Trophoblast cell (in vitro differentiated cells and primary cell): ENCODE measurements around the gene MBOAT7.

Source experiments
- DNase-seq, 2 donors: peaks; one replicate each; pipeline ENCODE4 v3.0.0-alpha.2; 2016
- H2AFZ ChIP-seq: 2 replicates; pipeline ENCODE4 v1.6.1; 2013; ENCODE audit warnings: low read length, moderate library complexity, mild to moderate bottlenecking; ENCODE audit not compliant: insufficient read depth, poor library complexity
- H2AK5ac ChIP-seq: 2 replicates; pipeline ENCODE4 v1.6.1; 2013; ENCODE audit warnings: mild to moderate bottlenecking, low read length
- H2BK120ac ChIP-seq: 2 replicates; pipeline ENCODE4 v1.6.1; 2013; ENCODE audit warnings: low read length, mild to moderate bottlenecking, moderate library complexity; ENCODE audit not compliant: insufficient read depth, poor library complexity
- H2BK12ac ChIP-seq: 2 replicates; pipeline ENCODE4 v1.6.1; 2013; ENCODE audit warnings: mild to moderate bottlenecking, low read length, moderate library complexity
- H2BK5ac ChIP-seq: 2 replicates; pipeline ENCODE4 v1.6.1; 2013; ENCODE audit warnings: low read length, low read depth, moderate library complexity, mild to moderate bottlenecking; ENCODE audit not compliant: poor library complexity
- H3K14ac ChIP-seq: 2 replicates; pipeline ENCODE4 v1.6.1; 2013; ENCODE audit warnings: mild to moderate bottlenecking, low read length
- H3K18ac ChIP-seq: 2 replicates; pipeline ENCODE4 v1.6.1; 2013; ENCODE audit warnings: mild to moderate bottlenecking, low read length
- H3K23ac ChIP-seq: 2 replicates; pipeline ENCODE4 v1.6.1; 2013; ENCODE audit warnings: low read length
- H3K27ac ChIP-seq: 2 replicates; pipeline ENCODE4 v1.5.1; 2013; ENCODE audit warnings: low read depth, mild to moderate bottlenecking, inconsistent platforms, low read length, moderate library complexity
- H3K27me3 ChIP-seq: 2 replicates; pipeline ENCODE4 v1.6.1; 2013; ENCODE audit warnings: inconsistent platforms, mild to moderate bottlenecking, low read length, moderate library complexity; ENCODE audit not compliant: insufficient read depth
- H3K36me3 ChIP-seq, 2 experiments: 1 replicate in 1 of 2; 2 replicates in 1 of 2; pipeline ENCODE4 v1.6.1; 2013; ENCODE audit warnings: low read length in 2 of 2, mild to moderate bottlenecking in 2 of 2, moderate library complexity in 1 of 2; ENCODE audit not compliant: insufficient read depth in 2 of 2, control insufficient read depth in 1 of 2
- H3K4ac ChIP-seq: 2 replicates; pipeline ENCODE4 v1.6.1; 2013; ENCODE audit warnings: low read depth, mild to moderate bottlenecking, low read length, moderate library complexity
- H3K4me1 ChIP-seq, 2 experiments: 1 replicate in 1 of 2; 2 replicates in 1 of 2; pipeline ENCODE4 v1.6.1; 2013; ENCODE audit warnings: low read length in 2 of 2, mild to moderate bottlenecking in 2 of 2, moderate library complexity in 1 of 2; ENCODE audit not compliant: insufficient read depth in 2 of 2, control insufficient read depth in 1 of 2
- H3K4me2 ChIP-seq: 2 replicates; pipeline ENCODE4 v1.6.1; 2013; ENCODE audit warnings: inconsistent platforms, mild to moderate bottlenecking, low read length, moderate library complexity
- H3K4me3 ChIP-seq: 2 replicates; pipeline ENCODE4 v1.5.1; 2013; ENCODE audit warnings: mild to moderate bottlenecking, low read depth, low read length, inconsistent platforms
- H3K79me1 ChIP-seq: one replicate; pipeline ENCODE4 v1.6.1; 2013; ENCODE audit warnings: low read length
- H3K79me2 ChIP-seq: 2 replicates; pipeline ENCODE4 v1.6.1; 2013; ENCODE audit warnings: low read length, mild to moderate bottlenecking; ENCODE audit not compliant: control insufficient read depth, insufficient read depth, poor library complexity
- H3K9ac ChIP-seq: 2 replicates; pipeline ENCODE4 v1.6.1; 2013; ENCODE audit warnings: mild to moderate bottlenecking, low read length
- H3K9me3 ChIP-seq: 2 replicates; pipeline ENCODE4 v1.6.1; 2013; ENCODE audit warnings: low read depth, mild to moderate bottlenecking, control low read depth, inconsistent platforms, low read length; ENCODE audit not compliant: insufficient read depth
- H4K12ac ChIP-seq: 2 replicates; pipeline ENCODE4 v1.6.1; 2013; ENCODE audit warnings: low read depth, mild to moderate bottlenecking, low read length, moderate library complexity
- H4K8ac ChIP-seq: 2 replicates; pipeline ENCODE4 v1.6.1; 2013; ENCODE audit warnings: low read depth, mild to moderate bottlenecking, low read length, moderate library complexity
- H4K91ac ChIP-seq: one replicate; pipeline ENCODE4 v1.6.1; 2013; ENCODE audit warnings: low read depth, mild to moderate bottlenecking, low read length, moderate library complexity
- WGBS: extraction: QIAGEN DNeasy Blood & Tissue Kit; methylation state at CpG from one replicate; pipeline ENCODE4 v1.1.7; 2013; ENCODE audit warnings: missing lambda C conversion rate; ENCODE audit not compliant: insufficient read length, insufficient coverage; ENCODE audit errors: extremely low coverage; 5-methylcytosine and 5-hydroxymethylcytosine counted together

The MBOAT7 gene

DNA sequence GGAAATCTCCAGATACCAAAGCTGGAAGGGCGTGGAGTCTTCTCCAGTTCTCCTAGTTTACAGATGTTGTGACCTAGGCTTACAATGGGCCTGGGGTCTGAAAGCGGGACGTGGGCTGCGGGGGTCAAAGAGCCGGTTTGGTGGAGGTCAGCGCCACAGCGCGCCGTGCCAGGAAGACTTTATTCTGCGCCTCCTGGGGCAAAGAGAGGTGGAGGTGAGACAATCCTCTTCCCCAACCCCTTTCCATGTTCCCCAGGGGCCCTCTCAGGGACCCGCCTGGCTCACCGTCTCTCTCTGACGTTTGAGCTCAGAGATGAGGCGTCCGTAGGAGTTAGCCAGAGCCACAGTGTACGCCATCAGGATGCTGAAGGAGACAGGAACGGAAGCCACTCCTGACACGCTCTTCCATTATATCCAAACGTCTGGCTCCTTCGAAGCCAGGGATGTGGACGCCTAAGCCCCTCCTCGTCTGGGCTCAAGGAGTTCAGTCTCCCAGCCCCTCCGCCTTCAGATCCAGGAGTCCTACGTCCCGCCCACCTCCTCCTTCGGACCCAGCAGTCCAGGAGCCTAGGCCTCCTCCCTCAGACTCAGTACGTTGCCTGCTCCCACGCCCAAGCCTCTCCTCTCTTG, 29.1 kb downstream of the MBOAT7 start:
- Histone ChIP-seq H4K91ac (peak overlapping the region; percentile 44), H3K14ac (peak overlapping the region; percentile 40), H3K4me2 (peak overlapping the region; percentile 93), H2AK5ac (peak overlapping the region; percentile 36), H4K12ac (peak overlapping the region; percentile 54), H2BK5ac (peak overlapping the region; percentile 15), H3K27ac (peak overlapping the region; percentile 18), H3K79me2 (peaks cover 6% of the 10 kb centered on the region), H3K79me1 (peaks cover 6% of the 10 kb centered on the region), H3K27me3 (no peaks in the 10 kb centered on the region), H3K36me3 (peaks cover 23 to 25% of the 10 kb centered on the region in 2 experiments), H3K4me1 (peaks cover 5 to 26% of the 10 kb centered on the region in 2 experiments), H3K18ac (peak overlapping the region; percentile 18), H3K9me3 (peaks cover 4% of the 10 kb centered on the region), H3K23ac (no peak overlapping the region), H3K9ac (peak overlapping the region; percentile 67), H2AFZ (peak overlapping the region; percentile 61), H4K8ac (peak overlapping the region; percentile 74), H3K4me3 (peak overlapping the region; percentile 72), H2BK120ac (no peak overlapping the region), H2BK12ac (no peak overlapping the region), H3K4ac (peak overlapping the region; percentile 41)
- DNase-seq = peak in 1 of 2 donors; percentile 18
- WGBS = no CpG with 5 or more reads among the region's 28 CpGs

DNA sequence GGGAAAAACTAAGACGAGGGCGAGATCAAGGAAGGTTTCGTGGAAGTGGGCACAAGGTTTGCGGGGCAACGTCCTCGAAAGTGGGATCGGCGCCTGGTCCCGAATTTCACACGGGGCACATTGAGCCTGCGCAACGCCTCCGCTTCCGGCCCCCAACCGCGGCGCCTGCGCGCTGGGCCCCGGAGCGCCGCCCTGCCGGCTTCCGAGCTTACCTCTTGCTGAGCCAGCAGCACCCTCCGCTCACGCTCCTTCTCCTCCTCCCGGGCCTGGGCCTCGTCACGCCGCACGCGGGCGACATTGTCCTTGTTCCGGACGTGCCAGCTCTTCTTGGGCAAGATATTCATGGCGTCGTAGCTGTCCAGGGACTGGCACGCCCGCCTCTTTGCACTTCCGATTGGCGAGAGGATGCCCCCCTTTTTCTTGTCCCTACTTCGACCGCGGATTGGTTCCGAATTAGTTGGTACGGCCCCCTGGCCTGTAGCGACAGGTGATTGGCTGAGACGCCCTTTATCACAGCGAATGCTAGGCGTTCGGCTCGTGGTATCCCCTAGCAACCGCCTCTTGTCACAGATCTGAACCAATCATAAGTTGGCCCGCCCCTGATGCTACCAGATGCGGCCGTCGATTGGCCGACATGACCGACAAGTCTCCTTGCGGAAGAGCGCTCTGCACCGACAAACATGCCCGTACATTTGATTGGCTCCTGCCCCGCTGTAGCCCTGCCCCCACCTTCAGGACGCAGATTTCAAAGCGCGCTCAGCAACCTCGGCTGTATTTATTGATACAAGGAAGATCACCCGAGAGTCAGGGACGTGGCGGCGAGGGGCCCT, 29.8 kb downstream of the MBOAT7 start, which contains the start of gene LENG1:
TSS of gene LENG1 (minus strand) at position 370 of the 830 bp plus-strand sequence. CDS start at position 344, 26 bp downstream.
- Histone ChIP-seq H4K12ac (peak within 1 kb of the TSS; percentile 54), H2AFZ (peak within 1 kb of the TSS; percentile 61), H4K8ac (peak within 1 kb of the TSS; percentile 74), H3K4me3 (peak within 1 kb of the TSS; percentile 95), H3K14ac (peak within 1 kb of the TSS; percentile 56), H3K27me3 (no peaks in the 10 kb centered on the region), H3K4me1 (peaks cover 5 to 26% of the 10 kb centered on the region in 2 experiments), H3K23ac (no peak within 1 kb of the TSS), H3K9me3 (no peaks in the 10 kb centered on the region), H2BK120ac (peak within 1 kb of the TSS; percentile 49), H2BK5ac (peak within 1 kb of the TSS; percentile 62), H2AK5ac (peak within 1 kb of the TSS; percentile 36), H3K79me2 (peaks cover 6% of the 10 kb centered on the region), H3K9ac (peak within 1 kb of the TSS; percentile 91), H3K18ac (peak within 1 kb of the TSS; percentile 47), H3K4me2 (peak within 1 kb of the TSS; percentile 93), H3K4ac (peak within 1 kb of the TSS; percentile 41), H3K27ac (peak within 1 kb of the TSS; percentile 88), H3K36me3 (peaks cover 30 to 32% of the 10 kb centered on the region in 2 experiments), H4K91ac (peak within 1 kb of the TSS; percentile 64), H3K79me1 (peaks cover 6% of the 10 kb centered on the region), H2BK12ac (no peak within 1 kb of the TSS)
- peak; percentile 100 for DNase-seq
- WGBS = no CpG with 5 or more reads among the region's 72 CpGs

GRCh38 chr19:54158812-54159351, 30.5 kb downstream of the MBOAT7 start:
- H3K36me3 ChIP-seq = peaks cover 33 to 37% of the 10 kb centered on the region in 2 experiments
- WGBS = no CpG with 5 or more reads among the region's 19 CpGs

DNA sequence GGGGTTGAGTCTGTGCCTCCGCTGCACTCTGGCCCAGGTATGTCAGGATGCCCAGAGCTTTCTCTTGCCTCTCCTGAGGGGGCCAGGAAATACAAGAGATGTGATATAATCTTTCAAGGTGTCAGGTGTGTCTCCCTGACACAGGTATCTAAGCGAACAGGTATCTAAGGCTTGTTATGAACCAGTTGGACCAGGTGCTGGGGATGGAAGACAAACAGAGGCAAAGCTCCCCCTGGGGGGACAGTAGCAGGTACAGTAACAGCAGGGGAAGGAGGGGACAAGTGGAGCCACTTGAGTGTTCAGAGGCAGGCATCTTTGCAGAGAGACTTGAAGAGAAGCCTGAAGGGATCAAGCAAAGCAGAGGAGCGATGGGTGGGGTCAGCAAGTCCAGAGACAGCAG, 32.4 kb downstream of the MBOAT7 start:
- Histone ChIP-seq H3K9ac (no peak overlapping the region), H3K4me2 (no peak overlapping the region), H2AK5ac (no peak overlapping the region), H3K79me1 (peaks cover 6% of the 10 kb centered on the region), H3K79me2 (peaks cover 6% of the 10 kb centered on the region), H3K23ac (no peak overlapping the region), H2AFZ (no peak overlapping the region), H3K36me3 (peaks cover 53 to 57% of the 10 kb centered on the region in 2 experiments), H3K18ac (no peak overlapping the region), H3K4ac (no peak overlapping the region), H3K4me3 (no peak overlapping the region), H3K14ac (no peak overlapping the region), H3K27me3 (no peaks in the 10 kb centered on the region), H2BK120ac (no peak overlapping the region), H4K12ac (no peak overlapping the region), H3K4me1 (peaks cover 5 to 20% of the 10 kb centered on the region in 2 experiments), H4K91ac (no peak overlapping the region), H2BK12ac (no peak overlapping the region), H3K9me3 (no peaks in the 10 kb centered on the region), H2BK5ac (no peak overlapping the region), H3K27ac (no peak overlapping the region), H4K8ac (no peak overlapping the region)
- WGBS = no CpG with 5 or more reads among the region's 3 CpGs
- DNase-seq = no peak

More at GRCh38 chr19:54158812-54159351, 30.5 kb downstream of the MBOAT7 start:
- Histone ChIP-seq H3K4me1 (peaks cover 5 to 23% of the 10 kb centered on the region in 2 experiments), H2AFZ (no peak overlapping the region), H2BK5ac (no peak overlapping the region), H3K79me1 (peaks cover 6% of the 10 kb centered on the region), H3K4me2 (peak overlapping the region; percentile 92), H3K9me3 (no peaks in the 10 kb centered on the region), H2BK120ac (no peak overlapping the region), H3K27me3 (no peaks in the 10 kb centered on the region), H3K23ac (no peak overlapping the region), H2AK5ac (no peak overlapping the region), H4K12ac (peak overlapping the region; percentile 43), H3K27ac (peak overlapping the region; percentile 88), H3K14ac (no peak overlapping the region), H3K9ac (peak overlapping the region; percentile 70), H4K8ac (peak overlapping the region; percentile 72), H3K4ac (no peak overlapping the region), H3K4me3 (peak overlapping the region; percentile 95), H2BK12ac (no peak overlapping the region), H3K18ac (no peak overlapping the region), H3K79me2 (peaks cover 6% of the 10 kb centered on the region), H4K91ac (peak overlapping the region; percentile 17)
- DNase-seq = peak in 1 of 2 donors; percentile 33
